ENCODE measurements around the gene KLHL41. TPM values are rescaled to one million over a fixed set of nuclear protein-coding genes. Genes with fewer than 3 reads are reported as not detected.
A peak's percentile ranks its signal among the peaks of the same experiment; 100 is the strongest.

Gene KLHL41
- total and polyA plus RNA-seq, 8 donors: 0.37 to 3.7 (median 1.5) TPM; not detected in 4

- no peak for TF ChIP-seq POLR2A (IDR thresholded peaks at IDR 0.05)
- no peak for TF ChIP-seq EP300 (IDR thresholded peaks at IDR 0.05)
- TF ChIP-seq CTCF (IDR thresholded peaks at IDR 0.05): no peak
- no peak for TF ChIP-seq POLR2AphosphoS5 (IDR thresholded peaks at IDR 0.05)
- H3K27ac ChIP-seq: peak overlapping the region in 1 of 5 donors; percentile 32
- DNase-seq: peak in 1 of 2 donors; percentile 38
These were observed 1.8 kb upstream of the KLHL41 start for GRCh38 chr2:169507698-169508097.

GRCh38 chr2:169509955-169510354, 453 bp downstream of the KLHL41 start:
- peaks cover 0 to 44% (median 6%) of the 10 kb centered on the region in 4 donors for H3K4me1 ChIP-seq
- intact Hi-C loops (cut with DNase I; ENCODE audit: low total_unique reads): no loop called here
- no peak for DNase-seq
- H3K4me3 ChIP-seq: peak overlapping the region in 1 of 4 donors; percentile 12
- no peak for TF ChIP-seq POLR2AphosphoS5 (IDR thresholded peaks at IDR 0.05)
- no peak for TF ChIP-seq EP300 (IDR thresholded peaks at IDR 0.05)
- no peak for TF ChIP-seq POLR2A (IDR thresholded peaks at IDR 0.05)
- no peak for TF ChIP-seq CTCF (IDR thresholded peaks at IDR 0.05)
- 91 to 98% (median 94%) methylated on average over 8 of the region's 8 CpGs for WGBS, 5 donors
- peaks cover 0 to 8% (median 7%) of the 10 kb centered on the region in 4 donors for H3K36me3 ChIP-seq
- peak overlapping the region in 1 of 5 donors; percentile 53 for H3K27ac ChIP-seq
- no peaks in the 10 kb centered on the region for H3K9me3 ChIP-seq
- no peaks in the 10 kb centered on the region for H3K27me3 ChIP-seq

More at GRCh38 chr2:169507698-169508097, 1.8 kb upstream of the KLHL41 start:
- Histone ChIP-seq H3K4me1 (peaks cover 0 to 39% (median 6%) of the 10 kb centered on the region in 4 donors), H3K4me3 (no peak overlapping the region), H3K36me3 (peaks cover 0 to 25% (median 21%) of the 10 kb centered on the region in 4 donors), H3K27me3 (no peaks in the 10 kb centered on the region), H3K9me3 (no peaks in the 10 kb centered on the region)
- intact Hi-C loops (cut with DNase I; ENCODE audit: low total_unique reads): no loop called here

GRCh38 chr2:169510496-169510895, 994 bp downstream of the KLHL41 start:
- TF ChIP-seq POLR2AphosphoS5 (IDR thresholded peaks at IDR 0.05) (no peak), POLR2A (IDR thresholded peaks at IDR 0.05) (no peak), CTCF (IDR thresholded peaks at IDR 0.05) (no peak)
- Histone ChIP-seq H3K36me3 (peaks cover 0 to 2% (median 2%) of the 10 kb centered on the region in 4 donors), H3K27ac (peak overlapping the region in 1 of 5 donors; percentile 53), H3K9me3 (no peaks in the 10 kb centered on the region), H3K27me3 (no peaks in the 10 kb centered on the region), H3K4me3 (peak overlapping the region in 1 of 4 donors; percentile 12), H3K4me1 (peaks cover 0 to 44% (median 6%) of the 10 kb centered on the region in 4 donors)
- no peak for DNase-seq
- intact Hi-C loops (cut with DNase I; ENCODE audit: low total_unique reads): no loop called here
- 92 to 99% (median 98%) methylated on average over 4 of the region's 4 CpGs for WGBS, 5 donors

- intact Hi-C loops (cut with DNase I; ENCODE audit: low total_unique reads): no loop called here
- Histone ChIP-seq H3K9me3 (no peaks in the 10 kb centered on the region), H3K4me3 (no peak overlapping the region), H3K36me3 (no peaks in the 10 kb centered on the region), H3K27me3 (no peaks in the 10 kb centered on the region), H3K4me1 (peaks cover 0 to 44% (median 6%) of the 10 kb centered on the region in 4 donors), H3K27ac (no peak overlapping the region)
- TF ChIP-seq EP300 (IDR thresholded peaks at IDR 0.05) (no peak), POLR2A (IDR thresholded peaks at IDR 0.05) (no peak), POLR2AphosphoS5 (IDR thresholded peaks at IDR 0.05) (no peak), CTCF (IDR thresholded peaks at IDR 0.05) (no peak)
- peak in 1 of 2 donors; percentile 11 for DNase-seq
- 33 to 45% (median 42%) methylated on average over 1 of the region's 1 CpG for WGBS, 5 donors
These were observed 2.3 kb downstream of the KLHL41 start for GRCh38 chr2:169511818-169512217.

All from stomach (tissue), 9 donors.